Body of pancreas (tissue), 4 donors: ENCODE results near the gene YWHAE.
A peak's percentile ranks its signal among the peaks of the same experiment; 100 is the strongest.

Source experiments
- POLR2A ChIP-seq, 3 donors: fragments of 450-650 bp; IDR thresholded peaks; one replicate each; pipeline ENCODE4 v1.6.1; 2016; ENCODE audit warnings: antibody characterized with exemption in 3 of 3, mild to moderate bottlenecking in 2 of 3
- TF ChIP-seq, protein P1 (sequence below), 7 experiments: fragments of 450-650 bp in 4 of 7; fragments of 200-600 bp in 3 of 7; sonication (generic) in 3 of 7; IDR thresholded peaks; one replicate each; pipeline ENCODE4 v1.5.1; 2016 to 2019; ENCODE audit warnings: antibody characterized with exemption in 7 of 7

- TF ChIP-seq, protein P1, sequence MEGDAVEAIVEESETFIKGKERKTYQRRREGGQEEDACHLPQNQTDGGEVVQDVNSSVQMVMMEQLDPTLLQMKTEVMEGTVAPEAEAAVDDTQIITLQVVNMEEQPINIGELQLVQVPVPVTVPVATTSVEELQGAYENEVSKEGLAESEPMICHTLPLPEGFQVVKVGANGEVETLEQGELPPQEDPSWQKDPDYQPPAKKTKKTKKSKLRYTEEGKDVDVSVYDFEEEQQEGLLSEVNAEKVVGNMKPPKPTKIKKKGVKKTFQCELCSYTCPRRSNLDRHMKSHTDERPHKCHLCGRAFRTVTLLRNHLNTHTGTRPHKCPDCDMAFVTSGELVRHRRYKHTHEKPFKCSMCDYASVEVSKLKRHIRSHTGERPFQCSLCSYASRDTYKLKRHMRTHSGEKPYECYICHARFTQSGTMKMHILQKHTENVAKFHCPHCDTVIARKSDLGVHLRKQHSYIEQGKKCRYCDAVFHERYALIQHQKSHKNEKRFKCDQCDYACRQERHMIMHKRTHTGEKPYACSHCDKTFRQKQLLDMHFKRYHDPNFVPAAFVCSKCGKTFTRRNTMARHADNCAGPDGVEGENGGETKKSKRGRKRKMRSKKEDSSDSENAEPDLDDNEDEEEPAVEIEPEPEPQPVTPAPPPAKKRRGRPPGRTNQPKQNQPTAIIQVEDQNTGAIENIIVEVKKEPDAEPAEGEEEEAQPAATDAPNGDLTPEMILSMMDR (IDR thresholded peaks at IDR 0.05): peak; percentile 62 to 88 (median 78)
- no peak for TF ChIP-seq POLR2A (IDR thresholded peaks at IDR 0.05)
These were observed 34.5 kb downstream of the YWHAE start for GRCh38 chr17:1365445-1366039.
